Hepatic stellate cell (primary cell): Measurements from ENCODE around the gene RREB1.

ENCODE experiments used
- DNase-seq: peaks from one replicate; pipeline ENCODE4 v3.0.0; 2011; ENCODE audit warnings: low spot score

The RREB1 gene

DNA sequence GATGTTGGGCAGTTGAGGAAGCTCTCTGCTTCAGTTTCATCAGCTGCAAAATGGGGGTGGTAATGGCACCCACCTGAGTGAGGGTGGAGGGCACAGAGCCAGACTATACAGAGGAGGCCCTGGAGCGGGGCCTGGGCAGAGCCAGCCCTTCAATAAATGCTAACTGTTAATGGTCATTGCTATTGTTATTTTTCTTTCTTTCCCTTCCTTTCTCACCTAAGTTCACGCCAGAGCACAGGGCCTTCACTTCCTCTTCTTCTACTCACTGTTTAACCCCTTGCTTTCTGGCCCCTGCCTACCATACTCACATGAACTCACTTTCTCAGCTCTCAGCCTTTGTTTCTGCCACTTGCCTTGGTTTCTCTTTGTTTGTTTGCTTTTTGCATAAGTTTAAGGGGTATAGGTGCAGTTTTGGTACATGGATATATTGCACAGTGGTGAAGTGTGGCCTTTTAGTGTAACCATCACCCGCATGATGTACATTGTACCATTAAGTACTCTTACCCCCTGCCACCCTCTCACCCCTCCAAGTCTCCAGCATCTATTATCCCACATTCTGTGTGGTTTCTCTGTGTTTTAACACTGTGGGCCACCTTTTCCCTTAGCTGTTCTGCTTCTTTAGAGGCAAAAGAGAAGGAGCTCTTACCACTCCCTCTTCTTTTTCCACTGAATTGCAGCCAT, 7.5 kb upstream of the RREB1 start:
- DNase-seq: no peak

DNA sequence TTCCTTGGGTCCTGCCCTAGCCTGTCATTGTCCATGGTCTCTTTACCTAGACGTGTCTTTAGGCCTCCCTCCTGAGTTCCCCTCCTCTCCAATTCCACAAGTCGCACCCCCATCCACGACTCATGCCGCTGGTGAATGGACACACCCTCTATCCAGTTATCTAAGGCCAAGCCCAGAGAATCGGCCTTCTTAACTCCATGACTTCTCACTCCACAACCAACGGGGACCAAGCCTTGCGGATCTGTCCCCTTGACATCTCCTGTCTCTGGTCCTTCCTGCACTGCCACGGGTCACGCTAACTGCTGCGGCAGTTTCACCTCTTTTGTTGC, 7.0 kb upstream of the RREB1 start:
- no peak for DNase-seq

DNA sequence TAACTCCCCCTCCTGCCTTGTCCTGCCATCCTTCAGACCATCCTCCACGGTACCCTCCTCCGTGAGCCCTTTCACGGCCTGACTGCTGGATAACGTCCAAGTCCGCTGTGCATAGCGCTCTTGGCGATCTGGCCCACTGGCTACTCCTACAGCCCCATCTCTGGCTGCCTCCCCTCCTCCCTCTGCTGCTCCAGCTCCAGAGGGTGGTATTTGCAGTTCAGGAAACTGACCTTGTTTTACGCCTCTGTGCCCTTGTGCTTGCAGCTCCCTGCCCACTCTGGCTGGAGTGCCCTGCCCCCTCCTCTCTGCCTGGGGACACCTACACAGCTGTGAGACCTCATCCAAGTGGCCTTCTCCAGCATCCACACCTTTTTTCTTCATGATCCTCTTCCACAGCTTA, 6.5 kb upstream of the RREB1 start:
- no peak for DNase-seq

DNA sequence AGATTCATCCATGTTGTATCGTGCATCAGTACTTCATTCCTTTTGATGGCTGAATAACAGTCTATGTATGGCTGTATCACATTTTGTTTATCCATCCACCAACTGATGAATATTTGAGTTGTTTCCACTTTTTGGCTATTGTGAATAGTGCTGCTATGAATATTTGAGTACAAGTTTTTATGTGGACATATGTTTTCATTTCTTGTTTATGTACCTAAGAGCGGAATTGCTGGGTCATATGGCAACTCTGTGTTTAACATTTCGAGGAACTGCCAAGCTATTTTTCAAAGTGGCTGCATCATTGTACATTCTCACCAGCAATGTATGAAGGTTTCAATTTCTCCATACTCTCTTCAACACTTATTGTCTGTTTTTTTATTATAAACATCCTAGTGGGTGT, 3.0 kb upstream of the RREB1 start:
- no peak for DNase-seq

DNA sequence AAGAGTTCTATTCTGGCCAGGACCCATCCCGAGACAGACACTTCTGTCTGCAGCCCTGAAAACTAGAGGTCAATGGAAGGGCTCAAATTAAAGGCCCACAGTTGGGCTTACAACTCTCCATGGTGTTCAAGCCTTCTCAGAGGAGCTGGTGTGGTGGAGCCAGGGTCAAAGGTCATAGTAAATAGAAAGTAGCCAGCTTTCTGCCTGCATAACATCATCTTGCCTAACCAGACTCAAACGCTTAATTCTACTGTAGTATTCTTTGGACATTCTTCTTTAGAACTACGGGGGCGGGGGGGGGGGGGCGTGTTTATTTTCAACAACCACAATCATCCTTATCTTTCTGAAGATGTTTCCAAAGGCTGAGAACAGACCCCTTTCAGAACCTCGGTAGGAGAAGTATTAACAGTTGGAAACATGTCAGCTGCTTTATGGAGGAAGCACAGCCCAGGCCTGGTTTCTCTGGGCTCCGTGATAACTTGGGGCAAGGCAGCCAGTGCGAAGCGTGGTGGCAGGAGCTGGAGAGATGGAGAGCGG, 1.5 kb upstream of the RREB1 start:
- no peak for DNase-seq

DNA sequence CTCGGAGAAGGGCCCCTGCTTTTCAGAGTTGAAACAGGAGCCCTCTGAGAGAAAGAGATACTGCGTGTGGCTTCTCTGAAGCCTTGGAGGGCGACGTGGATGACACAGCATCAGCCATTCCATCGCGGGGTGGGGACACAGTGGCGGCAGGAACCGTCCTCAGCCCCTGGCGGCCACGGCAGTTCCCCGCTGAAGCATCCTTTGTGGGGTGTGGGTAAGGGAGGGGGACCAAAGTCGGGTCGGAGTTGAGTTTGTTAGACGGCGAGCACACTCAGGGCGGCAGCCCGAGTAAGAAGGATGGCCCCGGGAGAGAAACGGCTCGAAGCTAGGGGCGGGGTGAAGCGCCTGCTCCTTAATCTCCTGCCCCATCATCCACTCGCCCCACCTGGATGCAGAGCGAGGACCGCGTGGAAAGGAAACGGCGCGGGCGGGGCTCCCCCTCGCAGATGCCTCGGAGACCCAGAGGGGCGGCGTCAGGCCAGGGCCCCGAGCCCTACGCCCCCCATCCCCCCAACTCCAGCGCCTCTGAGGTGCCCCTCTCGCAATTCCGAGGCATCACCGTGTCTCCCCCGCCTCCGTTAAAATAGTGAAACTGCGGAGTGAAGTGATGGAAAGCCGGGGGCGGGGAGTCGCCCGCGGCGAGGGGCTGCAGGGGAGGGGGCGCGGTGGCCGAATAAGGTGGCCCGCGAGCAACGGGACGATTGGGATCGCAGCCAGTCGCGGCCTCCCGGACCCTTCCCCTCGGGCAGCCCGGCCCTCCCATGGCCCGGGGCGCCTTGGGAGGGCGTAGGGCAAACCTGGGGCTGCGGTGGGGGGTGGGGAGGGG, 796 bp upstream of the RREB1 start:
- peak; percentile 60 for DNase-seq

DNA sequence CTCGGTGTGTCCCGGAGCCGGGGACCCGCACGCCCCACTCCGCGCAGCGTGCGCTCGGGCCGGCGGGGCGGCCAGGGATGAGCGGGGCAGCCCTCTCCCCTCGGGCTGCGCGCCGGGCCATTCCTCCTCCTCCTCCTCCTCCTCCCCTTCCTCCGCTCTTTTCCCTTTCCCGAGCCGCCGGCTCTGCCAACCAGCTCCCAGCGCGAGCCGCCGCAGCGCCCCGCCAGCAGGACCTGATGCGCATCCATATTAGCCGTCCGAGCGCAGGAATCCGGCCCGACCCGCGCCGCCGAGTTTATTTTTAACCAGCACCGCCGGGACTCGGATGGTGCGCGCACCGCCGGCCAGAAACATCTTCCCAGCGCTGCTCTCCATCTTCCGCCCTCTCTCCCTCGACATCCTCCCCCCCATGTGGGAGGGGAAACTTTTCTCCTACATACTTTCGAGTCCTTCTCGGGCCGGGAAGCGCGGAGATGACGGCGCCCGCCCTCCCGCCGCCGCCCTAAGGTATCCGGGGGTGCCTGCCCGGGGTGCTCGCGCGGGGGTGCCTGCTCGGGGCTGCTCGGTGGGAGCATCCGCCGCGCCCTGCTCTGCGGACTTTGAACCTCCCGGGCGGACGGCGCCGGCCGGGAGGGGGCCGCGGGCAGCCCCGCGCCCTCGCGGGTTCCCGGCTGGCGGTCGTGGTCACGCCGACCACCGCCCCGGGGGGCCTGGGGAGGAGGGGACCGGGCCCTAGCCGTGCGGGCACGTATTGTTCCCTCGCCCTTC, 619 bp downstream of the RREB1 start:
- peak; percentile 78 for DNase-seq

DNA sequence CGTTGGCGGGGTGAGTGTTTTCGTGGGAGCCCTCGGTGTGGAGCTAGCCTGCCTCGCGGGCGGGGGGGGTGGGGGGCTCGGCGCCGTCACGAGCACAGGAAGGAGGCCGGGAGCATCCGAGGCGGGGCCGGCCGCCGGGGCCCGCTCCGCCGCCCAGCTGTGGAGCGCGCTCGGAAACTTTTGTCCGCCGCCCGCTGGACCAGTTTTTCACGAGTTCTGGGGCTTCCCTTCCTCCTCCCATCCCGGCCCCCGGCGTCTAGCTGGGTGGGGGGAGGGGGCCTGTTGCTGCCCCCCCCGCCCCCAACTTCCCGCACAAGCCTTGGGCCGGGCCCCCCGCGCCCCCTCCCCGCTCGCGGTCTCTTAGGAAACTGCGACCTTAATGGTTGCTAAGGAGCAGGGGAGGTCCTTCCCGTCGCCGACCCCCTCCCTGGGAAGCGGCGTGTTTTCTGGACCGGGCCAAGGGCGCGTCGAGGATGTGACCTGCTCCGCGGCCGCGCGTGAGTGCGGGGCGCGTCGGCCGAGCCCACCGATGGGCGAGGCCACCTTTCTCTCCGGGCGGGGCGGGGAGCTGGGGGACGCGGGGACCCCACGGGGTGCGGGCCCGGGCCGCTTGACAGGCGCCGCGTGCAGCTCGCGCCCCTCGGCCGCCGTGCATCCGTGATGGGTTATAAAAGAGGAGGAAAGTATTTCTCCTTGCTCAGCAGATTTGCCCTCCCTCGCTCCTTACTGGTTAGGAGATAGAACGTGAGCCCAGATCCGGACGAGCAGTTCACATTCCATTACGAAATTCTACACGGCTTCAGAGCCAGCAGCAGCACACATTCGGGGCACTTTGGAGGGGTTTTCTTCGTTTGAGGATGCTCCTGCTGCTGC, 1.4 kb downstream of the RREB1 start:
- peak; percentile 82 for DNase-seq

DNA sequence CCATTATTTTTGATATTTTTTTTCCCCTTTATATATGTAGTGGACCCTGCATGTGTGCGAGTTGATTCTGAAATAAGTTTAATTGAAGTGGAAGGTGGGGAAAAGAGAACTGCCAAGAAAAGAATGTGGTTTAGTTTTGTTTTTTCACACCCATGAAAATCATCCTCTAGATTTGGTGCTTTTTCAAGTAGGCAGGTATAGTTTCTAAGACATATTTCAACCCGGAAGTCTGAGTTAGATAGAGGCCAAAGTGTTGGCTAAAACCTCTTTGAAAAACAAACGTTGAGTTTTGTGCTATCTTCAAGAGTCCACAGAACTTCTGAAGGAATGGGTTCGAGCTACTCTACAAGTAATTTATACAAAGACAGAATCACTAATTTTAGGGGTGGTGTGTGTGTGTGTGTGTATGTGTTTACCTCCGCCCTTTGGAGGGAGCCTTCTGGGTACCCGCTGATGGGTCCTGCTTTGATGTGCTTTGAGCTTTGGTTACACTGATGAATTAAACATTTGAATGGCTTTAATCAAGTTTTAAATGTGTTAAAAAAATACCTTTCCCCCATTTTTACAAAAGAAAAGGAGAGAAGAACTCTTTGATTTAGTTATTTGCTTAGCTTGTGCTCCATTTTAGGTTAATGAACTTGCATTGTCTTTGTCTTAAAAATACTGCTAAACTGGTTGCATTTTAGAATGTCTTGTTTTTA, 2.5 kb downstream of the RREB1 start:
- DNase-seq: no peak

DNA sequence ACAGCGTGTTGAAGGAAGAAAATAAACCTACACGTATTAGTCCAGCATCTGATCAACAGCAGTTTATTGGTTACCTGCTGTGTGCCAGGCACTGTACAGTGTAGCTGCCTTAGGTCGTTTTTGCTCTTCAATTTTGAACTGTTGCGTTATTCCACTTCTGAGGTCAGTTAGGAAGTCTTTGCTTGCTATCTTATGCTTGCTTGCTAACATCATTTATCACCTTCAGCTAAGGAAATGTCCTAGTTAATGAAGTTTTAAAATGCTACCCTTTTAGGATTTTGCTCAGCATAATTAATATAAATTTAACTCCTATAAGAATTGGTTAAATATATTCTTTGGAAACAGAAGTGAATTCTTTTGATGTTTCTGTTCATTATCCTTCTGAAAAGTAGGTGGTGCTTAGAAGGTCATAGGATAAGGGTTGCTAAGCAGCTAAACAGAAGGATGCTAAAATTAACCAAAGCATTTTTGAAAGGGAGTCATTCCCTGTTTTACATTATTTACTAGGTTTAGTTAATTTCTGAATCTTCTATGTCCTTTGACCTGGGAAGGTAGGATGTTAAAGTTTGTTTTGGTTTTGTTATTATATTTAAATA, 3.4 kb downstream of the RREB1 start:
- no peak for DNase-seq

DNA sequence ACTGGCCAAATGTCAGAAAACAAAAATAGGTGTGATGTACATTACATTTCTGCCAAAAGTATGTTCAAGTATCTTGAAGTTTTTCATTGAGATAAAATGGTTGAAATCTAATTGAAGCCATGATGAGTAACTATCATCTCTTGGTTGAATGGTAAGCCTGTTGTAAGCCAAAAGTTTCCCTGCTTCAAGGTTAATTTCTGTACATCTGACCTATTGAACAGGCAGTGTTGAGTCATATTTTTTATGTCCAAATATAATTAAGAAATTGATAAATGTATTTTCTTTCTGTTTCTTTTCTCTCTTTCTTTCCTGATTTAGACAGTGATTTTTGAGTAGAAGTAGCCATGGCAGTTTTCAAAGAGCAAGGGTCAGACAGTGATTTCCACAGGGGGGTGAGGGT, 4.4 kb downstream of the RREB1 start:
- DNase-seq: no peak

DNA sequence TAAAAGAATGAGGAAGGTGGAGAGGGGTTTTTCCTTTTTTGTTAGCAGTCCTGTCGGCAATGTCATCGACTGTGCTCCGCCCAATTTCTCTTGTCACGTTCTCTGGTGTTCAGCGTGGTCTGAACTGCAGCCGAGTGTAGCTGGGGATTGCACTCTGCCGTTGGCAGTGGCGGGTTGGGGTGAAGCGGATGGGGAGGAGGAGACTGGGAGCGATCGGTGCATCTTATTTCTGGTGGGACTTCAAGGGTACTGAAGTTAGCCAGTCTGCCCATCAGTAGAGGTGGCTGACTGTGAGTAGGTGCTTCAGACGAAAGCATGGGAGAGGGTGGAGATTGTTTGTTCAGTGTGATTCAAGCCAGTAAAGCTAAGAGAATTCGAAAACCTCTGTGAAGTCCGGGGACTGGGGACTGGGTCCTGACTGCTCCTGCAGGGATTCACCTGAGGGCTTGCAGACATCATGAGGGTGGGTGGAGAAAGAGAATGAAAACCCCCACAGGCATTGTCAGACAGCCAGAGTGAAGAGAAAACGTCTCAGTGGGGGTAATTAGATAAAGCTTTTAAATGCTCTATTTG, 5.1 kb downstream of the RREB1 start:
- DNase-seq: no peak

DNA sequence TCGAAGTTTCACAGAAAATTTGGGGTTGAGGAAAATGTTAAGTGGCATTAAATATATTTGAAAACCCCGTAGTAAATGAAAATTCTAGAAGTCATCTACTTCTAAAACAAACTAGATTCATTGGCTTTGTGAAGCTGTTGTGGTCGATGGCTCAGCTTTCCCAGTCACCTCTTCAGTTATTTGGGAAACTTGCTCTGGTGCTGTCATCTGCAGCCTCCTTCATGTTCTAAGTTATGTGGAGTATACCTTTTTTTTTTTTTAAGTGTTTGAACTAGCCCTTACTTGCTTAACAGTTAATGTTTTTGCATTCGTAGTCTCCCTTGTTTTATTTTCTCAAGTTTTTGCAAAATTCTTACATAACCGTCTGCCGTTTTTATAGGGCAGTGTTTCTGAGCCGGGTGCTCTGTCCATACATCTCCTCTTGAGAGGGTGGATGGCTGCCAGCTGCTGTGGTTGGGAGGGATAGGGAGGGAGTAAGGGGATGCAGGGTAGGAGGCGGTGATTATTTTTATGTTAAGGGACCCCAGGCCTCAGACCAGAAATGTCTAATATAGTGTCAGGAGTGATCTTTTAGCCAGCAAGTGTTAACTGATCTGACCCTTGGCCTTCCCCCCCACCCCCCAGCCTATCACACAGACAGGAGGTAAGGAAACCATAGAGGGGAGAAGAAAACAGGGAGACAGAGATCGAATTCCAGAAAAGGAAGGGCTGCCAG, 7.1 kb downstream of the RREB1 start:
- DNase-seq: no peak

DNA sequence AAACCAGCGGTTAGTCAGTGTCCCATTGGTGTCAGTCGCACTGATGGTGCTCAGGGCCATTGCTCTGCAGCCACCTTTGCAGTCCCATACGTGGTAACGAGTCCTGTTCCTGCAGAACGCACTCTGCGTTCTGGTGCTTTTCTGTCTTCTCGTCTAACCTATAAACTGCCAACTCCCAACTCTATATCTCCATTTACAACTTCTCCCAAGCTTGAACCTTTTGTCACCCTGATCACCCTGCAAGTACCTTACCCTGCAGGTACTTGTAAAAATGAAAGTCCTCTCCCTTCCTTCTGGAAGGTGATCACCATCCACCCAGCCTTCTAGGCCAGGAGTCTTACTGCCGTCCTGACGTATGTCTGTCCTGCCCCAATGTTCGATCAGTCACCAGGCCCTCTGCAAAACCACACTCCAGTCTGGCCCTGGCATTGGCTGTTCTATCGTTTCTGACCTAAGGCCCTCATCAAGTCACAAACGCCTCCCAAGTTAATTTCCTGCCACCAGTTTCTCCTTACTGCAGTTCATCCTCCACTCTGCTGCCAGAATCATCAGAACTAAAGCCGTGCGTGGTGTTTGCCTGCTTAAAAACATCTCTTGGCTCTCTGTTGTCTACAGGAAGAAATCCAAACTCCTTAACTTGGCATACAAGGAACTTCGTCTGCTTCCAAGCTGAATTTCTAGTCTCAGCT, 7.9 kb downstream of the RREB1 start:
- DNase-seq: no peak

DNA sequence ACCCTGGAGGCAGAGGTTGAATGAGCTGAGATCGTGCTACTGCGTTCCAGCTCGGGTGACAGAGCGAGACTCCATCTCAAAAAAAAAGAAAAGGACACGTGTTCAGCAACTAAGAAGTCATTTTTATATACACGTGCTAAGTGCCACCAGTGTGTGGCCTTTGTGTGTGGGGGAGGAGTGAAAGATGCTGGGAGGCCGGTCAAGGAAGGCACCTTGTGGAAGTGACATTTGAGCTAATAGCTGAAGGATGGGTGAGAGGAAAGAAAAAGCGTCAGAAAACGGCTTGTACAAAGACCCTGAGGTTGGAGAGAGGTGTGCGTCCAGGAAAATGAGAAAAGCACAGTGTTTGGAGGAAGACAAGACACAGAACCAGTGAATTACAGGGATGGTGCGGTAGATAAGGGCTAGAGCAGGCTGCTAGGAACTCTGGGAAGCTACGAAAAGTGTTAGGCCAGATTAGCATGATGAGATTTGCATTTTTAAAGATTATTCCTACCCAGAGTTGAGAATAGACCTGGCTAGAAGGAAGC, 11.6 kb downstream of the RREB1 start:
- no peak for DNase-seq

DNA sequence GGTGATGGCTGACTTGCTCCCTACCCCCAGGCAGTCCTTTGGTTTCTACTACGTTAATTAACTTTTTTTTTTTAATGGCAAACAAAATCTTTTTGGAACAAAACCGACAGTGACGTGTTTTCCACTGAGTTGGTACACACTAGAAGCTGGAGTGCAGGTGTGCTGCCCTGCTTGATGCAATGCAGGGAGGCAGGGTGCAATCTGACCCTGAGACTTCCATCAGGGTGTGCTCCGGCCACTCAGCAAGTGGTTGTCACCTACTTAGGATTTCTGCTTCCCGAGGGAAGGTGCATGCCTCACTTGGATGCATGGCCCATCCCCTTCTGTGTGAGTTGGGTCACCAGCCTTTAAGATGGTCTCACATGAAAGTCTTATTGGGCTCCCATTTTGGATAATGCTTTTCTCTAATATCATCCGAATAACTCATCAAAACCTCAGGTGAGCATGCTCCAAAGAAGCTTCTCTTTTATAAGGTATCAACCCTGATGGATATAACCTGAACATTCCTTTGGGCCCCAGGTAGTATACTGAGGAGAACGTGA, 14.0 kb downstream of the RREB1 start:
- DNase-seq: no peak

DNA sequence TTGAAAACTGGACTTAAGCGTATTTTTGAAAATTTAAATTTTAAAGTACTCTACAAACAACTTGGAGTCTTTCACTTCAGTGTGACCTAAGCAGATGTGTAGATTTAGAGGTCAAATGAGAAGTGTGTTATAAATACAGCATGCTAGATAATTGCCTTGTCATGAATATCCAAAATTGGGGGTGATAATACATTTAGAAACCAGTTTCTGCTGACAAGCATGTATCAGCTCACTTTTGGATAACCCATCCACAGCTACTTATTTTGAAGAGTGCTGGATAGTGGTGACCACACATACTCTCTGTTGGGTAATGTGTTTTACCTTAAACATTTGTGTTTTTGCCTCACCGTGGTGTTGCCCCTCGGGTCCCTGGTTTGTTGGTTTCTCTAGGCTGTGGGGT, 14.9 kb downstream of the RREB1 start:
- no peak for DNase-seq

DNA sequence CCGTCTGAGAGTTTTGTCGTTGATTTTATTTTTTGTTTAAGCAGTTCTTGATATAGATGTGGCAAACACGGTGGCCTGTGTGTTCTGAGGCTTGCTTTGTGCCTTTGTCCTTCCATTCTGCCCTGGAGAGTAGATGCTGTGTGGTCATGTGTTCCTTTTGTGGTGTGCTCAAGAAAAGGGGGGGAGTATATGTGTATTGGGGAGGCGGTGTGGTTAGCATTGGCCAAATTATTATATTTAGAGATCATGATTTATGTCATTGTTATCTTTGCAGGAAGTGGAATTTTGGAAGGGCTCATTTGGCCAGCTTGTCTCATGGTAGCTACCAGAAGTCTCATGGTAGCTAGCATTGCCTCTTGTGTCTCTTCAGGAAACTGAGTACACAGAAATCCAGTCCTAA, 16.4 kb downstream of the RREB1 start:
- no peak for DNase-seq

DNA sequence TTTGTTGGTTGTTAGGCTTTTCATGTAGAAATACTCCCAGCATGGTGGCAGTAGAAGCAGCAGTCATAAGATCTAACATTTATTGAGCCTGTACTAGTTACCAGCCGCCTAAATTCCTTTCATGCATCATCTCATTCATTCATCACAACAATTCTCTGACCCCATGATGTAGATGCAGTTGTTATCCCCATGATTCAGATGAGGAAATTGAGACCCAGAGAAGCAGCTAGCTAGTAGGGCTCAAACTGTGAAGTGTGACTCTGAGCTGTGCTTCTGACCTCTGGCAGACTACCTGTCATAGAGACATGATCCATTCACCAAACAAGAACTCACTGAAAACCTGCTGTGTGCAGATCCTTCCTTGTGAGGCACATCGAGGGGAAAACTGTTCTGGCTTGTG, 16.9 kb downstream of the RREB1 start:
- DNase-seq: no peak
